Osteoblast (primary cell): Measurements from ENCODE around the gene SRC. TPM values are rescaled to one million over a fixed set of nuclear protein-coding genes. Genes with fewer than 3 reads are reported as not detected.
A peak's percentile ranks its signal among the peaks of the same experiment; 100 is the strongest.

ENCODE experiments used
- DNase-seq: peaks from one replicate; pipeline ENCODE4 v3.0.0; 2011; ENCODE audit warnings: low spot score, mixed read lengths; ENCODE audit not compliant: insufficient read length; ENCODE audit errors: missing footprints
- H2AFZ ChIP-seq: 2 replicates; pipeline ENCODE4 v1.6.0; 2011; ENCODE audit warnings: mild to moderate bottlenecking, low read length
- H3K27ac ChIP-seq: 2 replicates; pipeline ENCODE4 v1.5.1; 2011; ENCODE audit warnings: mild to moderate bottlenecking, low read depth, low read length, moderate library complexity
- H3K27me3 ChIP-seq: 2 replicates; pipeline ENCODE4 v1.6.0; 2012; ENCODE audit warnings: mild to moderate bottlenecking, control low read depth, inconsistent platforms, low read length, moderate library complexity; ENCODE audit not compliant: insufficient read depth
- H3K36me3 ChIP-seq: 2 replicates; pipeline ENCODE4 v1.5.1; 2011; ENCODE audit warnings: mild to moderate bottlenecking, low read length, control low read depth, moderate library complexity; ENCODE audit not compliant: insufficient read depth
- H3K4me1 ChIP-seq: 2 replicates; pipeline ENCODE4 v1.5.1; 2011; ENCODE audit warnings: mild to moderate bottlenecking, low read length, control low read depth, moderate library complexity; ENCODE audit not compliant: insufficient read depth
- H3K4me2 ChIP-seq: 2 replicates; pipeline ENCODE4 v1.6.0; 2011; ENCODE audit warnings: mild to moderate bottlenecking, low read length; ENCODE audit not compliant: insufficient read depth
- H3K4me3 ChIP-seq: fragments of 200-600 bp; sonication (generic); 3 replicates; pipeline ENCODE4 v1.5.1; 2012; ENCODE audit warnings: mild to moderate bottlenecking, low read length, inconsistent platforms; ENCODE audit not compliant: insufficient read depth
- H3K79me2 ChIP-seq: 2 replicates; pipeline ENCODE4 v1.6.0; 2012; ENCODE audit warnings: mild to moderate bottlenecking, low read length, control low read depth, inconsistent platforms; ENCODE audit not compliant: insufficient read depth
- H3K9me3 ChIP-seq: 2 replicates; pipeline ENCODE4 v1.5.1; 2011; ENCODE audit warnings: low read depth, low read length, control low read depth
- H4K20me1 ChIP-seq: 2 replicates; pipeline ENCODE4 v1.6.0; 2012; ENCODE audit warnings: mild to moderate bottlenecking, low read length, control low read depth; ENCODE audit not compliant: insufficient read depth
- CTCF ChIP-seq: IDR thresholded peaks from 2 replicates; pipeline ENCODE4 v1.5.1; 2011; ENCODE audit warnings: mild to moderate bottlenecking, low read depth, low read length, moderate library complexity; ENCODE audit errors: extremely low read depth
- total RNA-seq: library from RNA; depleted of rRNA; stranded (reverse); fragments of >200 nt; gene quantifications from 2 replicates; pipeline ENCODE4 v1.2.3, GENCODE V29; 2012

The SRC gene
- total RNA-seq, 1 donor: 22.4 TPM

GRCh38 chr20:37356961-37357371 is 11.0 kb downstream of the SRC start:
- Histone ChIP-seq H3K36me3 (peaks cover 12% of the 10 kb centered on the region), H4K20me1 (peaks cover 76% of the 10 kb centered on the region)

GRCh38 chr20:37357481-37358365 is 11.8 kb downstream of the SRC start:
- no peak overlapping the region for H3K4me2 ChIP-seq
- peaks cover 92% of the 10 kb centered on the region for H3K79me2 ChIP-seq
- H2AFZ ChIP-seq: no peak overlapping the region
- H3K4me3 ChIP-seq: no peak overlapping the region
- H3K27ac ChIP-seq: no peak overlapping the region
- no peaks in the 10 kb centered on the region for H3K9me3 ChIP-seq
- peaks cover 70% of the 10 kb centered on the region for H4K20me1 ChIP-seq
- H3K27me3 ChIP-seq: no peaks in the 10 kb centered on the region
- H3K4me1 ChIP-seq: peaks cover 10% of the 10 kb centered on the region
- peaks cover 7% of the 10 kb centered on the region for H3K36me3 ChIP-seq
- no peak for TF ChIP-seq CTCF
- DNase-seq: peak; percentile 46

More at GRCh38 chr20:37356961-37357371, 11.0 kb downstream of the SRC start:
- peaks cover 94% of the 10 kb centered on the region for H3K79me2 ChIP-seq
- H3K27ac ChIP-seq: no peak overlapping the region
- no peak overlapping the region for H3K4me3 ChIP-seq
- no peak for TF ChIP-seq CTCF
- no peaks in the 10 kb centered on the region for H3K9me3 ChIP-seq
- no peak overlapping the region for H3K4me2 ChIP-seq
- H2AFZ ChIP-seq: no peak overlapping the region
- peak; percentile 55 for DNase-seq
- H3K27me3 ChIP-seq: no peaks in the 10 kb centered on the region
- peaks cover 10% of the 10 kb centered on the region for H3K4me1 ChIP-seq

- Histone ChIP-seq H3K4me3 (no peak overlapping the region), H3K27ac (no peak overlapping the region), H3K9me3 (no peaks in the 10 kb centered on the region), H3K4me2 (no peak overlapping the region), H2AFZ (no peak overlapping the region), H3K27me3 (no peaks in the 10 kb centered on the region), H3K36me3 (peaks cover 6% of the 10 kb centered on the region), H4K20me1 (peaks cover 69% of the 10 kb centered on the region), H3K79me2 (peaks cover 90% of the 10 kb centered on the region), H3K4me1 (peaks cover 10% of the 10 kb centered on the region)
- peak; percentile 27 for DNase-seq
- no peak for TF ChIP-seq CTCF
Observed at GRCh38 chr20:37358366-37359150, 12.6 kb downstream of the SRC start.

- peak; percentile 66 for DNase-seq
- peaks cover 69% of the 10 kb centered on the region for H4K20me1 ChIP-seq
- H3K27me3 ChIP-seq: no peaks in the 10 kb centered on the region
- no peak overlapping the region for H2AFZ ChIP-seq
- TF ChIP-seq CTCF: no peak
- H3K79me2 ChIP-seq: peaks cover 90% of the 10 kb centered on the region
- H3K9me3 ChIP-seq: no peaks in the 10 kb centered on the region
- H3K4me2 ChIP-seq: no peak overlapping the region
- H3K4me1 ChIP-seq: peaks cover 10% of the 10 kb centered on the region
- no peaks in the 10 kb centered on the region for H3K36me3 ChIP-seq
- H3K4me3 ChIP-seq: no peak overlapping the region
- no peak overlapping the region for H3K27ac ChIP-seq
Observed at GRCh38 chr20:37359331-37359730, 13.4 kb downstream of the SRC start.
